Lung (tissue), 16 donors: ENCODE results near the gene CXCR4. TPM values are rescaled to one million over a fixed set of nuclear protein-coding genes. Genes with fewer than 3 reads are reported as not detected.

Experiments
- ATAC-seq: fragments of 200-7000 bp; cut with Tn5 transposase; one replicate; pipeline ENCODE4 v1.9.1; 2020; ENCODE audit warnings: moderate number of reproducible peaks; ENCODE audit not compliant: insufficient read depth, low FRiP score
- DNase-seq, 3 donors: peaks; one replicate each; pipeline ENCODE4 v3.0.0-alpha.2; 2013 to 2017
- H3K27ac ChIP-seq, 2 donors: one replicate each; pipeline ENCODE4 v1.5.1; 2013; ENCODE audit warnings: mild to moderate bottlenecking in 2 of 2, moderate library complexity in 2 of 2, control low read depth in 1 of 2, inconsistent platforms in 1 of 2, low read depth in 1 of 2, low read length in 1 of 2
- H3K27me3 ChIP-seq, 3 donors: one replicate each; pipeline ENCODE4 v1.5.1; 2013; ENCODE audit warnings: low read length in 2 of 3; ENCODE audit not compliant: control insufficient read depth in 3 of 3, insufficient read depth in 3 of 3
- H3K36me3 ChIP-seq, 4 donors: one replicate each; pipeline ENCODE4 v1.5.1; 2013; ENCODE audit warnings: low read length in 4 of 4, mild to moderate bottlenecking in 1 of 4, moderate library complexity in 1 of 4; ENCODE audit not compliant: control insufficient read depth in 4 of 4, insufficient read depth in 4 of 4
- H3K4me1 ChIP-seq, 5 donors: one replicate each; pipeline ENCODE4 v1.5.1; 2013; ENCODE audit warnings: low read length in 5 of 5, mild to moderate bottlenecking in 2 of 5, moderate library complexity in 1 of 5; ENCODE audit not compliant: control insufficient read depth in 5 of 5, insufficient read depth in 5 of 5
- H3K4me3 ChIP-seq: one replicate; pipeline ENCODE4 v1.5.1; 2013; ENCODE audit warnings: mild to moderate bottlenecking, control low read depth, moderate library complexity
- H3K9ac ChIP-seq, 2 donors: one replicate each; pipeline ENCODE4 v1.5.1; 2013; ENCODE audit warnings: low read length in 2 of 2, control low read depth in 1 of 2; ENCODE audit not compliant: insufficient read depth in 1 of 2
- H3K9me3 ChIP-seq, 4 donors: one replicate each; pipeline ENCODE4 v1.5.1; 2013; ENCODE audit warnings: low read length in 3 of 4, mild to moderate bottlenecking in 1 of 4, moderate library complexity in 1 of 4; ENCODE audit not compliant: control insufficient read depth in 4 of 4, insufficient read depth in 3 of 4
- CTCF ChIP-seq: IDR thresholded peaks from 2 replicates; pipeline ENCODE4 v1.5.1; 2012; ENCODE audit warnings: mild to moderate bottlenecking; ENCODE audit errors: control extremely low read depth, extremely low read depth
- WGBS, 2 donors: extraction: QIAGEN DNeasy Blood & Tissue Kit; methylation state at CpG; one replicate each; pipeline ENCODE4 v1.1.7; 2013; 5-methylcytosine and 5-hydroxymethylcytosine counted together
- long read RNA-seq, 5 donors: transcript quantifications; one replicate each; lab custom pipeline, GENCODE V29; 2026
- polyA plus RNA-seq, 2 donors: library from polyadenylated mRNA; stranded (reverse); fragments of 200-250 nt; gene quantifications; one replicate each; pipeline ENCODE4 v1.2.1, GENCODE V29; 2013
- total RNA-seq, 2 donors: library from RNA; depleted of rRNA in 1 of 2; stranded (reverse); fragments of >200 nt in 1 of 2; gene quantifications; one replicate each; pipeline ENCODE4 v1.2.1, GENCODE V29; 2014 to 2021
- donor health status: control.
- donor health status: control.
- donor health status: Bipolar disorder and iron deficiency.
- donor health status: healthy.
- donor health status: DM: yes; HTN: yes; CAD: no.

CXCR4 gene
- 100 to 1,000 TPM in 1 of 2 donors, 10 to 100 TPM in 1; 23.6 to 123 TPM for total RNA-seq
- polyA plus RNA-seq = 100 to 1,000 TPM in 1 of 2 donors, 10 to 100 TPM in 1; 17.5 to 214 TPM
- long read RNA-seq, donor 1, transcript CXCR4-201 (2 exons, 1,682 nt) = major isoform, 9 of 18 reads
- long read RNA-seq, donor 1, transcript CXCR4-202 (1 exons, 1,895 nt) = major isoform, 9 of 18 reads
- long read RNA-seq, donor 1, partial matches to known transcripts = 0 of 18 reads
- long read RNA-seq, donor 1, other reads (novel, unspliced or antisense) = 0 of 18 reads
- long read RNA-seq, donor 2, transcript CXCR4-202 (1 exons, 1,895 nt) = major isoform, 10 of 12 reads
- long read RNA-seq, donor 2, partial matches to known transcripts = 0 of 12 reads
- long read RNA-seq, donor 2, other reads (novel, unspliced or antisense) = 0 of 12 reads
- long read RNA-seq, donor 3, transcript CXCR4-201 (2 exons, 1,682 nt) = minor isoform, 7 of 15 reads
- long read RNA-seq, donor 3, transcript CXCR4-202 (1 exons, 1,895 nt) = major isoform, 8 of 15 reads
- long read RNA-seq, donor 3, partial matches to known transcripts = 0 of 15 reads
- long read RNA-seq, donor 3, other reads (novel, unspliced or antisense) = 0 of 15 reads
- long read RNA-seq, donor 4, transcript CXCR4-202 (1 exons, 1,895 nt) = major isoform, 9 of 15 reads
- long read RNA-seq, donor 4, transcript CXCR4-201 (2 exons, 1,682 nt) = minor isoform, 6 of 15 reads
- long read RNA-seq, donor 4, partial matches to known transcripts = 0 of 15 reads
- long read RNA-seq, donor 4, other reads (novel, unspliced or antisense) = 0 of 15 reads
- long read RNA-seq, donor 5, transcript CXCR4-202 (1 exons, 1,895 nt) = minor isoform, 12 of 30 reads
- long read RNA-seq, donor 5, transcript CXCR4-201 (2 exons, 1,682 nt) = major isoform, 18 of 30 reads
- long read RNA-seq, donor 5, partial matches to known transcripts = 0 of 30 reads
- long read RNA-seq, donor 5, other reads (novel, unspliced or antisense) = 0 of 30 reads

- peak; percentile 30 for ATAC-seq
- H3K36me3 ChIP-seq = peaks cover 0 to 7% (median 0%) of the 10 kb centered on the region in 4 donors
- WGBS, 2 donors = 1% methylated on average over 38 to 50 of the region's 50 CpGs
- peaks cover 0 to 25% (median 4%) of the 10 kb centered on the region in 5 donors for H3K4me1 ChIP-seq
- peak within 1 kb of the TSS in 1 of 2 donors; percentile 80 for H3K27ac ChIP-seq
- H3K9me3 ChIP-seq = no peaks in the 10 kb centered on the region
- H3K4me3 ChIP-seq = peak within 1 kb of the TSS; percentile 56
- no peak within 1 kb of the TSS for H3K9ac ChIP-seq
- TF ChIP-seq CTCF = no peak
- DNase-seq = peak; percentile 50 to 63 (median 61)
- peaks cover 0 to 62% (median 46%) of the 10 kb centered on the region in 3 donors for H3K27me3 ChIP-seq
Measured at GRCh38 chr2:136117909-136118818, at the start of gene CXCR4. Gene CXCR4, minus strand, starts transcription at chr2:136118149. Its CDS starts 89 bp downstream, at chr2:136118060.

DNA sequence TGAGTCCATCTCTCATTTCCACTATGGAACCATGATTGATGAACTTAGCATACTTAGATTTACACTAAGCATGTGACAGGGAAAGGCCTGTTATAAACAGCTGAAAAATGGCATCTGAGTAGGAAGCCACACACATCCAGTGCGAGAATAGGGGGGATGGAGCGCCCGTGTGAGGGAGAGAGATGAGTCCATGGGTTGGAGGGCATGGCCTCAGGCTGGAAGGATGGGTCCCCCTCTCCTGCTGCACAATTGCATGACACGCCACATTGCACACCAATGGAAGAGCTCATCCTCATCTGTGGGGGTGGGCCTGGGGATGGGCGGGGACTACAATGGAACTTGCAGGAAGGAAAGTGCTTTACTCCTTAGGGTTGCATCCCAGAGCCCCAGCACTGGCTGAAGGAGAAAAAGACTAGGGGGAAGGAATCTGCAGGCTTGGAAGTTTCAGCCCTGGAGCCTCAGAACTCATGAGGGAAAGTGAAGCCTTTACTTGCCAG, 46.4 kb upstream of the CXCR4 start:
- Histone ChIP-seq H3K9ac (no peak overlapping the region), H3K9me3 (no peaks in the 10 kb centered on the region), H3K4me1 (peaks cover 0 to 7% (median 0%) of the 10 kb centered on the region in 5 donors), H3K27ac (no peak overlapping the region), H3K36me3 (no peaks in the 10 kb centered on the region), H3K4me3 (no peak overlapping the region), H3K27me3 (no peaks in the 10 kb centered on the region)
- TF ChIP-seq CTCF = no peak
- DNase-seq (no peak), ATAC-seq (no peak)
- 92 to 93% methylated on average over 5 of the region's 5 CpGs for WGBS, 2 donors

GRCh38 chr2:136162438-136162837, 44.5 kb upstream of the CXCR4 start:
- ATAC-seq (no peak), DNase-seq (no peak)
- Histone ChIP-seq H3K9ac (no peak overlapping the region), H3K9me3 (no peaks in the 10 kb centered on the region), H3K4me3 (no peak overlapping the region), H3K27ac (no peak overlapping the region), H3K4me1 (no peaks in the 10 kb centered on the region), H3K27me3 (no peaks in the 10 kb centered on the region), H3K36me3 (no peaks in the 10 kb centered on the region)
- no peak for TF ChIP-seq CTCF
- 3 to 7% methylated on average over 1 of the region's 1 CpG for WGBS, 2 donors
